Measurements from ENCODE around the gene ABCD3. TPM values are rescaled to one million over a fixed set of nuclear protein-coding genes. Genes with fewer than 3 reads are reported as not detected.

Gene ABCD3
- total RNA-seq, 1 experiment from 2014 or later, result 48.8 TPM

DNA sequence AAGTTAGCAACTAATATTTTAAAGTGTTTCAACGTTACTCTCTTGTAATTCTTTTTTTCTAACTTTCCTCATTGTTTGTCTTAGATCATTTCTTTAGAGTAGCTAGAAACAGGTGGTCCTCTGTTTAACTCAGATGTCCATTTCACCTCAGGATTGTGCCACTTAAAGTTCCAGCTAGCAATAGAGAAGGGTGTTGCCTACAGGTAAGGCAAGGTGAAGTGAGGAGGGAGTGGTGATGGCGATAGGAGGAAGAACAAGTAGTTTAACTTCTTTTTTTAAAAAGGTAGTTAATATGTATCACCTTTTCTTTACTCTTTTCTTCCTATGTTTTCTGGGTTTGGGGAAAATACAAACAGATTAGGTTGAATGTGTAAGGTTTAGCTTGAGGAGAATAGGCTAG, 44.4 kb downstream of the ABCD3 start:
- DNase-seq (ENCODE audit: low read depth, low spot score) (no peak), ATAC-seq (no peak)
- no peak overlapping the region for H3K4me2 ChIP-seq (ENCODE audit: low read length)
- POLR2A ChIA-PET, result no interaction called here
- H3K4me1 ChIP-seq (ENCODE audit: control insufficient read depth in 1 of 2, insufficient read depth in 2 of 2, low read length in 2 of 2), result no peaks in the 10 kb centered on the region
- H3K27ac ChIP-seq (ENCODE audit: low read depth, low read length), result no peak overlapping the region
- H3K9me2 ChIP-seq (ENCODE audit: insufficient read depth), result no peaks in the 10 kb centered on the region
- CTCF ChIA-PET, result interaction anchor here (0.9 to 3.4 kb wide), 6 partner anchors 9 to 437 kb away, joined by 3 to 29 read pairs (median 5); no protein-coding TSS in a partner anchor
- peaks cover 0 to 8% of the 10 kb centered on the region in 2 experiments; a peak in 2 of 4 replicates for H3K36me3 ChIP-seq (ENCODE audit: control insufficient read depth in 1 of 2, insufficient read depth in 2 of 2, low read length in 2 of 2)
- H3K27me3 ChIP-seq (ENCODE audit: insufficient read depth, low read length), result no peaks in the 10 kb centered on the region
- no peaks in the 10 kb centered on the region for H3K9me3 ChIP-seq (ENCODE audit: control insufficient read depth in 1 of 2, insufficient read depth in 1 of 2, low read depth in 1 of 2, low read length in 2 of 2)
- no peak for TF ChIP-seq CEBPB (IDR thresholded peaks at IDR 0.05; ENCODE audit: low read depth)
- no peak for TF ChIP-seq CBX3 (IDR thresholded peaks at IDR 0.05; ENCODE audit: low read depth)
- no peak for TF ChIP-seq TCF7L2 (IDR thresholded peaks at IDR 0.05; ENCODE audit: borderline replicate concordance, extremely low read depth, insufficient read depth, insufficient read length)
- no peak for TF ChIP-seq JUND (IDR thresholded peaks at IDR 0.05)
- TF ChIP-seq ATF3 (IDR thresholded peaks at IDR 0.05), result no peak
- TF ChIP-seq SRF (IDR thresholded peaks at IDR 0.05; ENCODE audit: low read depth), result no peak
- TF ChIP-seq MAX (IDR thresholded peaks at IDR 0.05), result no peak
- no peak for TF ChIP-seq FOSL1 (IDR thresholded peaks at IDR 0.05; ENCODE audit: low read depth)
- TF ChIP-seq SIN3A (IDR thresholded peaks at IDR 0.05; ENCODE audit: low read depth), result no peak
- TF ChIP-seq, protein P1, sequence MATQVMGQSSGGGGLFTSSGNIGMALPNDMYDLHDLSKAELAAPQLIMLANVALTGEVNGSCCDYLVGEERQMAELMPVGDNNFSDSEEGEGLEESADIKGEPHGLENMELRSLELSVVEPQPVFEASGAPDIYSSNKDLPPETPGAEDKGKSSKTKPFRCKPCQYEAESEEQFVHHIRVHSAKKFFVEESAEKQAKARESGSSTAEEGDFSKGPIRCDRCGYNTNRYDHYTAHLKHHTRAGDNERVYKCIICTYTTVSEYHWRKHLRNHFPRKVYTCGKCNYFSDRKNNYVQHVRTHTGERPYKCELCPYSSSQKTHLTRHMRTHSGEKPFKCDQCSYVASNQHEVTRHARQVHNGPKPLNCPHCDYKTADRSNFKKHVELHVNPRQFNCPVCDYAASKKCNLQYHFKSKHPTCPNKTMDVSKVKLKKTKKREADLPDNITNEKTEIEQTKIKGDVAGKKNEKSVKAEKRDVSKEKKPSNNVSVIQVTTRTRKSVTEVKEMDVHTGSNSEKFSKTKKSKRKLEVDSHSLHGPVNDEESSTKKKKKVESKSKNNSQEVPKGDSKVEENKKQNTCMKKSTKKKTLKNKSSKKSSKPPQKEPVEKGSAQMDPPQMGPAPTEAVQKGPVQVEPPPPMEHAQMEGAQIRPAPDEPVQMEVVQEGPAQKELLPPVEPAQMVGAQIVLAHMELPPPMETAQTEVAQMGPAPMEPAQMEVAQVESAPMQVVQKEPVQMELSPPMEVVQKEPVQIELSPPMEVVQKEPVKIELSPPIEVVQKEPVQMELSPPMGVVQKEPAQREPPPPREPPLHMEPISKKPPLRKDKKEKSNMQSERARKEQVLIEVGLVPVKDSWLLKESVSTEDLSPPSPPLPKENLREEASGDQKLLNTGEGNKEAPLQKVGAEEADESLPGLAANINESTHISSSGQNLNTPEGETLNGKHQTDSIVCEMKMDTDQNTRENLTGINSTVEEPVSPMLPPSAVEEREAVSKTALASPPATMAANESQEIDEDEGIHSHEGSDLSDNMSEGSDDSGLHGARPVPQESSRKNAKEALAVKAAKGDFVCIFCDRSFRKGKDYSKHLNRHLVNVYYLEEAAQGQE (IDR thresholded peaks at IDR 0.05; ENCODE audit: low read depth), result no peak
- no peak for TF ChIP-seq EZH2 (IDR thresholded peaks at IDR 0.05)
- TF ChIP-seq POLR2AphosphoS5 (IDR thresholded peaks at IDR 0.05; ENCODE audit: low read depth, low read length), result no peak
- TF ChIP-seq POLR2A (IDR thresholded peaks at IDR 0.05; ENCODE audit: borderline replicate concordance, extremely low read depth, insufficient read depth, insufficient read length), result no peak
- no peak for TF ChIP-seq RAD21 (IDR thresholded peaks at IDR 0.05; ENCODE audit: low read depth)
- intact Hi-C loops (cut with micrococcal nuclease), result loop anchor here (1.0 to 10.0 kb wide), 3 partner anchors 68 to 436 kb away; no protein-coding TSS in a partner anchor
- no peak overlapping the region for H2AFZ ChIP-seq (ENCODE audit: low read depth, low read length, poor library complexity, severe bottlenecking)
- no peak overlapping the region for H3K9ac ChIP-seq (ENCODE audit: low read length)
- H3K79me2 ChIP-seq (ENCODE audit: insufficient read depth, low read length), result peaks cover 4% of the 10 kb centered on the region; the same call in 1 of the 2 replicates
- RAD21 ChIA-PET (ENCODE audit: low non-redundant PET in 1 of 2, low total read pairs in 2 of 2, uncharacterized antibody in 2 of 2, unreplicated experiment in 2 of 2), result interaction anchor here in 1 of 2 experiments (1.3 kb wide), 1 partner anchor 127 kb away, joined by 4 read pairs; no protein-coding TSS in a partner anchor
- H3K4me3 ChIP-seq (replicated peaks in 1 of 2; ENCODE audit: low read depth in 1 of 2, low read length in 2 of 2), result no peak overlapping the region
- BruUV-seq (replicated peaks), result no TSS peak
- H4K20me1 ChIP-seq (ENCODE audit: insufficient read depth), result no peaks in the 10 kb centered on the region
